Pancreas (tissue), 10 donors: ENCODE measurements around the gene EDARADD. TPM values are rescaled to one million over a fixed set of nuclear protein-coding genes. Genes with fewer than 3 reads are reported as not detected.

Experiments
- ATAC-seq, 4 donors: fragments of 200-7000 bp; cut with Tn5 transposase; one replicate each; pipeline versions ENCODE4 v1.8.0 to v1.9.1; 2020; ENCODE audit warnings: mild to moderate bottlenecking in 4 of 4, moderate library complexity in 4 of 4
- DNase-seq, 6 donors: peaks; one replicate each; pipeline ENCODE4 v3.0.0-alpha.2; 2020
- FAIRE-seq: peaks from 2 replicates; lab custom pipeline; 2012; peaks lifted over from hg19 to GRCh38; lab: Jason Lieb, UNC
- H3K27ac ChIP-seq, 4 donors: fragments of 200-600 bp; sonication (generic); 1 replicate in 3 of 4; 2 replicates in 1 of 4; pipeline versions ENCODE4 v1.5.0 to v1.8.0; 2020
- H3K27me3 ChIP-seq, 4 donors: fragments of 200-600 bp; one replicate each; pipeline ENCODE4 v1.8.0; 2021
- H3K36me3 ChIP-seq, 3 donors: fragments of 200-600 bp; sonication (generic) in 1 of 3; one replicate each; pipeline versions ENCODE4 v1.5.0 to v1.8.0; 2020 to 2021
- H3K4me1 ChIP-seq, 3 donors: fragments of 200-600 bp; one replicate each; pipeline ENCODE4 v1.8.0; 2021
- H3K4me3 ChIP-seq, 4 donors: fragments of 200-600 bp; sonication (generic) in 2 of 4; one replicate each; pipeline versions ENCODE4 v1.5.0 to v1.8.0; 2020 to 2021
- H3K9me3 ChIP-seq, 4 donors: fragments of 200-600 bp; one replicate each; pipeline ENCODE4 v1.8.0; 2021
- CTCF ChIP-seq, 4 donors: fragments of 200-600 bp; sonication (generic) in 3 of 4; IDR thresholded peaks; one replicate each; pipeline versions ENCODE4 v1.5.0 to v1.8.0; 2021; ENCODE audit warnings: antibody characterized with exemption in 4 of 4
- WGBS, 2 donors: extraction: QIAGEN DNeasy Blood & Tissue Kit; methylation state at CpG; one replicate each; pipeline ENCODE4 v1.1.7; 2013; 5-methylcytosine and 5-hydroxymethylcytosine counted together
- intact Hi-C, 3 donors: fragments of 100-400 bp; cut with DNase I; formaldehyde crosslinking; loops; one replicate each; pipeline versions ENCODE4 v1.11.1 to v1.14.2; 2022
- polyA plus RNA-seq, 2 donors: library from polyadenylated mRNA; stranded (reverse); fragments of 200-250 nt; gene quantifications; one replicate each; pipeline ENCODE4 v1.2.3, GENCODE V29; 2013
- total RNA-seq, 6 donors: library from RNA; stranded (reverse); fragmentation: NEBNext Ultra II Directional in 4 of 6; extraction: Animal tissue kit (Norgen Biotek cat#: 25700) in 4 of 6; gene quantifications; one replicate each; pipeline versions ENCODE4 v1.2.1 to v1.2.4, GENCODE V29; 2021 to 2023
- donor health status: healthy with polysubstance abuse.
- donor health status: DM: no; HTN: no; CAD: no; lungs with moderate emphysema.
- donor health status: DM: no; HTN: no; CAD: no.
- donor health status: control.
- donor health status: control.
- donor health status: Bipolar disorder and iron deficiency.
- donor health status: DM: yes; HTN: yes; CAD: no.
- donor health status: DM: no; HTN: no; CAD: no.
- donor health status: DM: no; HTN: no; CAD: no.
- donor health status: DM: yes; HTN: yes; CAD: no.

Gene EDARADD
- total and polyA plus RNA-seq, 8 donors, result 1.2 to 9.5 (median 3.0) TPM

DNA sequence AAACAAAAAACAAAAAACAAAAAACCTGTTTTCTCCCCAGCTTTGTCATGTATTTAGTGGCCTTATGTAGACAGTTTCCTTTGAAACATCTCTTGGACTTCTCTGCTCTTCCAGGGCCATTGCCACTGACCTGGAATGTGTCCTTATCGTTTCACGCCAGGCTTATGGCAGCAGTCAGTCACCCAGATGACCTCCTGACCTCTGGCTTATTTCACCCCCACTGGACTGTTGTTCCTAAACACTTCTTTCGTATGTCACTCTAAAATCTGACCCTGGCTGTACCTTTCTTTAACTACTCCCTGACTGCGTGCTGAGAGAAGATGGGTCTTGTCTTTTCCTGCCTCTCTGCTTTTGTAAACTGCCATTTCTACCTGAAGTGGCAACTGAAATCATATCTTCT lies 138.8 kb downstream of the EDARADD start:
- H3K36me3 ChIP-seq, result no peaks in the 10 kb centered on the region
- no peak overlapping the region for H3K4me3 ChIP-seq
- no peaks in the 10 kb centered on the region for H3K27me3 ChIP-seq
- no peaks in the 10 kb centered on the region for H3K9me3 ChIP-seq
- H3K4me1 ChIP-seq, result peaks cover 0 to 11% (median 3%) of the 10 kb centered on the region in 3 donors
- no peak overlapping the region for H3K27ac ChIP-seq
- no peak for DNase-seq
- 73 to 83% methylated on average over 4 of the region's 4 CpGs for WGBS, 2 donors
- no peak for ATAC-seq
- intact Hi-C loops, result loop anchor here in 1 of 3 donors (10.0 kb wide), 1 partner anchor 428 kb away; no protein-coding TSS in a partner anchor
- TF ChIP-seq CTCF (IDR thresholded peaks at IDR 0.05), result no peak
- no peak for FAIRE-seq

GRCh38 chr1:236534151-236534651 lies 140.1 kb downstream of the EDARADD start:
- Histone ChIP-seq H3K4me1 (peaks cover 0 to 11% (median 3%) of the 10 kb centered on the region in 3 donors), H3K27me3 (no peaks in the 10 kb centered on the region), H3K4me3 (no peak overlapping the region), H3K27ac (no peak overlapping the region), H3K36me3 (peaks cover 0 to 9% (median 0%) of the 10 kb centered on the region in 3 donors), H3K9me3 (no peaks in the 10 kb centered on the region)
- DNase-seq (no peak), FAIRE-seq (no peak), ATAC-seq (no peak)
- no peak for TF ChIP-seq CTCF (IDR thresholded peaks at IDR 0.05)
- 80 to 90% methylated on average over 4 of the region's 4 CpGs for WGBS, 2 donors
- intact Hi-C loops, result loop anchor here in 1 of 3 donors (10.0 kb wide), 1 partner anchor 429 kb away; no protein-coding TSS in a partner anchor

Other genes starting within 250 kb of the EDARADD start
- 100 to 1,000 TPM in 3 of 6 donors, 10 to 100 TPM in 3; 94.9 to 153 (median 100) TPM for gene ERO1B, start 112.3 kb upstream of the EDARADD start, total RNA-seq
- gene ERO1B, start 112.3 kb upstream of the EDARADD start, polyA plus RNA-seq, result 100 to 1,000 TPM in 1 of 2 donors, 10 to 100 TPM in 1; 84.5 to 225 TPM
- gene LGALS8, start 129.7 kb downstream of the EDARADD start, total RNA-seq, result 10 to 100 TPM; 18.5 to 55.1 (median 27.2) TPM
- gene LGALS8, start 129.7 kb downstream of the EDARADD start, polyA plus RNA-seq, result 10 to 100 TPM; 18.8 to 30.7 TPM
- gene HEATR1, start 210.2 kb downstream of the EDARADD start, total RNA-seq, result 10 to 100 TPM; 13.7 to 21.2 (median 16.8) TPM
- 1 to 10 TPM; 4.1 to 4.8 TPM for gene HEATR1, start 210.2 kb downstream of the EDARADD start, polyA plus RNA-seq